K562 (cell line): ENCODE measurements around the gene SCO1. TPM values are rescaled to one million over a fixed set of nuclear protein-coding genes. Genes with fewer than 3 reads are reported as not detected.

Experiments
- CREB1 ChIP-seq, 2 experiments: sonication (generic) in 1 of 2; formaldehyde crosslinking in 1 of 2; IDR thresholded peaks; 2 replicates each; pipeline versions ENCODE4 v1.6.1 to v1.8.0; 2012 to 2022; ENCODE audit warnings: inconsistent platforms in 1 of 2, mild to moderate bottlenecking in 1 of 2, missing genetic modification reagents in 1 of 2, moderate library complexity in 1 of 2
- E2F6 ChIP-seq, 2 experiments: IDR thresholded peaks; 2 replicates each; pipeline ENCODE4 v1.6.1; 2011; ENCODE audit warnings: borderline replicate concordance in 1 of 2, control low read depth in 1 of 2, low read depth in 1 of 2, low read length in 1 of 2, mild to moderate bottlenecking in 1 of 2, mixed read lengths in 1 of 2, moderate library complexity in 1 of 2; ENCODE audit not compliant: insufficient read depth in 1 of 2, insufficient read length in 1 of 2, poor library complexity in 1 of 2, severe bottlenecking in 1 of 2; ENCODE audit errors: extremely low read depth in 1 of 2
- ELF2 ChIP-seq: fragments of 250-450 bp; sonication (Bioruptor Pico); IDR thresholded peaks from 2 replicates; pipeline ENCODE4 v1.5.0; 2021; ENCODE audit warnings: mild to moderate bottlenecking
- EP400 ChIP-seq: fragments of 450-650 bp; IDR thresholded peaks from 2 replicates; pipeline ENCODE4 v1.6.1; 2017; ENCODE audit warnings: antibody characterized with exemption, mild to moderate bottlenecking, moderate library complexity
- ESRRA ChIP-seq: fragments of 450-650 bp; IDR thresholded peaks from 2 replicates; pipeline ENCODE4 v1.6.1; 2014; ENCODE audit warnings: low read depth, mild to moderate bottlenecking, moderate library complexity, borderline replicate concordance
- ETV5 ChIP-seq: sonication (generic); formaldehyde crosslinking; IDR thresholded peaks from 2 replicates; pipeline ENCODE4 v1.4.0; 2020; ENCODE audit warnings: low read depth, mild to moderate bottlenecking, missing genetic modification reagents
- GABPB1 ChIP-seq: sonication (generic); formaldehyde crosslinking; IDR thresholded peaks from 2 replicates; pipeline ENCODE4 v1.8.0; 2022; ENCODE audit warnings: mild to moderate bottlenecking, missing genetic modification reagents
- HLTF ChIP-seq: fragments of 450-650 bp; IDR thresholded peaks from 2 replicates; pipeline ENCODE4 v1.6.1; 2016
- NFIC ChIP-seq: fragments of 450-650 bp; IDR thresholded peaks from 2 replicates; pipeline ENCODE4 v1.6.1; 2017; ENCODE audit warnings: mild to moderate bottlenecking, inconsistent platforms
- POLR2H ChIP-seq: IDR thresholded peaks from 2 replicates; pipeline ENCODE4 v1.6.1; 2016; ENCODE audit warnings: missing genetic modification characterization, low read depth, mild to moderate bottlenecking, control low read depth, missing compliant biosample characterization, moderate library complexity
- RAD21 ChIP-seq, 2 experiments: fragments of 250-450 bp in 1 of 2; fragments of 450-650 bp in 1 of 2; sonication (Bioruptor Pico) in 1 of 2; formaldehyde crosslinking in 1 of 2; IDR thresholded peaks in 1 of 2; conservative IDR thresholded peaks in 1 of 2; 2 replicates each; pipeline versions ENCODE4 v1.4.0 to v1.8.0; 2020 to 2022; ENCODE audit warnings: mild to moderate bottlenecking in 2 of 2, moderate library complexity in 1 of 2
- SRSF3 ChIP-seq: fragments of 200-400 bp; formaldehyde crosslinking; IDR thresholded peaks from 2 replicates; pipeline ENCODE4 v1.6.1; 2016; ENCODE audit warnings: mild to moderate bottlenecking, low read length, moderate library complexity; ENCODE audit not compliant: insufficient read depth
- TAF15 ChIP-seq: fragments of 200-400 bp; formaldehyde crosslinking; IDR thresholded peaks from 2 replicates; pipeline ENCODE4 v1.6.1; 2017; ENCODE audit warnings: mild to moderate bottlenecking, low read depth, low read length, moderate library complexity
- TAF7 ChIP-seq: fragments of 450-650 bp; IDR thresholded peaks from 2 replicates; pipeline ENCODE4 v1.6.1; 2016; ENCODE audit warnings: missing genetic modification characterization, missing compliant biosample characterization
- TAF9B ChIP-seq: fragments of 450-650 bp; IDR thresholded peaks from 2 replicates; pipeline ENCODE4 v1.6.1; 2018; ENCODE audit warnings: mild to moderate bottlenecking; ENCODE audit not compliant: partially characterized antibody
- XRCC4 ChIP-seq: IDR thresholded peaks from one replicate; pipeline ENCODE4 v1.6.1; 2011; ENCODE audit not compliant: insufficient read depth, insufficient read length; ENCODE audit errors: extremely low read depth
- ZKSCAN1 ChIP-seq: fragments of 150-350 bp; IDR thresholded peaks from 2 replicates; pipeline ENCODE4 v1.6.1; 2016; ENCODE audit warnings: low read depth, low read length
- polyA plus RNA-seq, 8 experiments: library from polyadenylated mRNA; depleted of rRNA in 4 of 8; stranded (reverse) in 5 of 8; unstranded in 3 of 8; fragments of >200 nt; fragmentation: Nextera tagmentation in 2 of 8; fragmentation: Illumina TruSeq in 1 of 8; extraction: Ambion mirVana in 2 of 8; extraction: Trizol in 1 of 8; gene quantifications; 2 replicates each; pipeline versions ENCODE4 v1.2.1 to v1.2.3, GENCODE V29; 2011 to 2014; ENCODE audit warnings: inconsistent platforms in 1 of 8, missing spikeins in 1 of 8
- total RNA-seq, 7 experiments: library from RNA; depleted of rRNA in 6 of 7; stranded (reverse); fragments of >200 nt in 6 of 7; fragmentation: Illumina TruSeq in 2 of 7; extraction: Trizol in 2 of 7; gene quantifications; 2 replicates each; pipeline versions ENCODE4 v1.2.1 to v1.2.3, GENCODE V29; 2011 to 2021; ENCODE audit warnings: low replicate concordance in 1 of 7
- TF ChIP-seq, protein P1 (sequence below): fragments of 450-650 bp; IDR thresholded peaks from 2 replicates; pipeline ENCODE4 v1.6.1; 2014; ENCODE audit warnings: low read depth, mild to moderate bottlenecking, moderate library complexity, borderline replicate concordance
- TF ChIP-seq, protein P2 (sequence below): sonication (generic); formaldehyde crosslinking; IDR thresholded peaks from 2 replicates; pipeline ENCODE4 v1.8.0; 2022; ENCODE audit warnings: missing genetic modification reagents, mild to moderate bottlenecking, moderate library complexity, borderline replicate concordance
- TF ChIP-seq, protein P3 (sequence below): conservative IDR thresholded peaks from 2 replicates; pipeline ENCODE4 v1.6.1; 2011; ENCODE audit warnings: low read depth, mild to moderate bottlenecking, low read length; ENCODE audit not compliant: control insufficient read depth

Gene SCO1
- total and polyA plus RNA-seq, 9 of the 15 experiments (the other 6 are each of a cell fraction or from before 2014, with no cell fraction given): 7.1 to 40.9 (median 22.1) TPM

- TF ChIP-seq, protein P1, sequence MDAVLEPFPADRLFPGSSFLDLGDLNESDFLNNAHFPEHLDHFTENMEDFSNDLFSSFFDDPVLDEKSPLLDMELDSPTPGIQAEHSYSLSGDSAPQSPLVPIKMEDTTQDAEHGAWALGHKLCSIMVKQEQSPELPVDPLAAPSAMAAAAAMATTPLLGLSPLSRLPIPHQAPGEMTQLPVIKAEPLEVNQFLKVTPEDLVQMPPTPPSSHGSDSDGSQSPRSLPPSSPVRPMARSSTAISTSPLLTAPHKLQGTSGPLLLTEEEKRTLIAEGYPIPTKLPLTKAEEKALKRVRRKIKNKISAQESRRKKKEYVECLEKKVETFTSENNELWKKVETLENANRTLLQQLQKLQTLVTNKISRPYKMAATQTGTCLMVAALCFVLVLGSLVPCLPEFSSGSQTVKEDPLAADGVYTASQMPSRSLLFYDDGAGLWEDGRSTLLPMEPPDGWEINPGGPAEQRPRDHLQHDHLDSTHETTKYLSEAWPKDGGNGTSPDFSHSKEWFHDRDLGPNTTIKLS: peak; percentile 60; the same call in 1 of the 2 replicates
- peak; percentile 58; the same call in 1 of the 2 replicates for TF ChIP-seq ZKSCAN1
- 0 out of 2 replicates have a peak, but pooled peaks have one; percentile 20 for TF ChIP-seq POLR2H (tag)
- TF ChIP-seq, protein P2, sequence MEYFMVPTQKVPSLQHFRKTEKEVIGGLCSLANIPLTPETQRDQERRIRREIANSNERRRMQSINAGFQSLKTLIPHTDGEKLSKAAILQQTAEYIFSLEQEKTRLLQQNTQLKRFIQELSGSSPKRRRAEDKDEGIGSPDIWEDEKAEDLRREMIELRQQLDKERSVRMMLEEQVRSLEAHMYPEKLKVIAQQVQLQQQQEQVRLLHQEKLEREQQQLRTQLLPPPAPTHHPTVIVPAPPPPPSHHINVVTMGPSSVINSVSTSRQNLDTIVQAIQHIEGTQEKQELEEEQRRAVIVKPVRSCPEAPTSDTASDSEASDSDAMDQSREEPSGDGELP (CRISPR knock-in tag): peak; percentile 22; the same call in 1 of the 2 replicates
- peak; percentile 82; the same call in 1 of the 2 replicates for TF ChIP-seq EP400
- TF ChIP-seq, protein P3, sequence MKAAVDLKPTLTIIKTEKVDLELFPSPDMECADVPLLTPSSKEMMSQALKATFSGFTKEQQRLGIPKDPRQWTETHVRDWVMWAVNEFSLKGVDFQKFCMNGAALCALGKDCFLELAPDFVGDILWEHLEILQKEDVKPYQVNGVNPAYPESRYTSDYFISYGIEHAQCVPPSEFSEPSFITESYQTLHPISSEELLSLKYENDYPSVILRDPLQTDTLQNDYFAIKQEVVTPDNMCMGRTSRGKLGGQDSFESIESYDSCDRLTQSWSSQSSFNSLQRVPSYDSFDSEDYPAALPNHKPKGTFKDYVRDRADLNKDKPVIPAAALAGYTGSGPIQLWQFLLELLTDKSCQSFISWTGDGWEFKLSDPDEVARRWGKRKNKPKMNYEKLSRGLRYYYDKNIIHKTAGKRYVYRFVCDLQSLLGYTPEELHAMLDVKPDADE: peak; percentile 40; the same call in 1 of the 2 replicates
- TF ChIP-seq RAD21 (CRISPR knock-in tag; conservative IDR thresholded peaks at IDR 0.05 in 1 of 2, IDR thresholded peaks at IDR 0.05 in 1 of 2): no peak
- TF ChIP-seq ELF2: peak; percentile 34; the same call in 1 of the 2 replicates
- TF ChIP-seq SRSF3: no peak
- no peak for TF ChIP-seq TAF15
- no peak for TF ChIP-seq XRCC4
- TF ChIP-seq GABPB1 (CRISPR knock-in tag): peak; percentile 94
- TF ChIP-seq HLTF: no peak; the same call in 1 of the 2 replicates
- TF ChIP-seq ESRRA: peak; percentile 18; the same call in 1 of the 2 replicates
- peak; percentile 64 for TF ChIP-seq TAF9B
- peak; percentile 44; the same call in 1 of the 2 replicates for TF ChIP-seq ETV5 (CRISPR knock-in tag)
- peak; percentile 17 to 26 for TF ChIP-seq E2F6 (IDR thresholded peaks at IDR 0.05; ENCODE audit: borderline replicate concordance in 1 of 2, extremely low read depth in 1 of 2, insufficient read depth in 1 of 2, insufficient read length in 1 of 2, low read depth in 1 of 2, low read length in 1 of 2, poor library complexity in 1 of 2, severe bottlenecking in 1 of 2)
- TF ChIP-seq TAF7 (tag): 0 out of 2 replicates have a peak, but pooled peaks have one; percentile 19
- TF ChIP-seq NFIC: peak; percentile 24; the same call in 1 of the 2 replicates
- TF ChIP-seq CREB1 (IDR thresholded peaks at IDR 0.05): 0 out of 2 replicates have a peak, but pooled peaks have one; percentile 18
- TF ChIP-seq CREB1 (CRISPR knock-in tag; IDR thresholded peaks at IDR 0.05): no peak
Measured at GRCh38 chr17:10697092-10698081, at the start of gene SCO1, which contains the start of gene ADPRM (continued).
